ENCODE results near the gene PSMC3.

DNA sequence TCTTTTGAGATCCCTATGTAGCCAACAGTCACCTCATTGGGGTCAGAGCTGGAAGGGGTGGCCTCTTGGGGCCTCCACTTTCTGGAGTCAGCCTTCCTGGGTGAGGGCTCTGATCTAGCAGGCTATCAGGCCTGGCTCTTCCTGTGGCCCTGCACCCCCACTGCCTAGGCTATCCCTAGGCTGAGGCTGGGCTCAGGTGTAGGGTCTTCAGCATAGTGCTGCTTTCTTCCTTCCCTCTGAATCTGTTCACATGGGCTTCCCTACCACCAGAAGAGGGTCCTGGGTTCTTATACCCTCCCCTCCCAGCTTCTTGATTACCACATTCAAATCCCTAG lies 47.4 kb downstream of the PSMC3 start:
- TF ChIP-seq, protein P1, sequence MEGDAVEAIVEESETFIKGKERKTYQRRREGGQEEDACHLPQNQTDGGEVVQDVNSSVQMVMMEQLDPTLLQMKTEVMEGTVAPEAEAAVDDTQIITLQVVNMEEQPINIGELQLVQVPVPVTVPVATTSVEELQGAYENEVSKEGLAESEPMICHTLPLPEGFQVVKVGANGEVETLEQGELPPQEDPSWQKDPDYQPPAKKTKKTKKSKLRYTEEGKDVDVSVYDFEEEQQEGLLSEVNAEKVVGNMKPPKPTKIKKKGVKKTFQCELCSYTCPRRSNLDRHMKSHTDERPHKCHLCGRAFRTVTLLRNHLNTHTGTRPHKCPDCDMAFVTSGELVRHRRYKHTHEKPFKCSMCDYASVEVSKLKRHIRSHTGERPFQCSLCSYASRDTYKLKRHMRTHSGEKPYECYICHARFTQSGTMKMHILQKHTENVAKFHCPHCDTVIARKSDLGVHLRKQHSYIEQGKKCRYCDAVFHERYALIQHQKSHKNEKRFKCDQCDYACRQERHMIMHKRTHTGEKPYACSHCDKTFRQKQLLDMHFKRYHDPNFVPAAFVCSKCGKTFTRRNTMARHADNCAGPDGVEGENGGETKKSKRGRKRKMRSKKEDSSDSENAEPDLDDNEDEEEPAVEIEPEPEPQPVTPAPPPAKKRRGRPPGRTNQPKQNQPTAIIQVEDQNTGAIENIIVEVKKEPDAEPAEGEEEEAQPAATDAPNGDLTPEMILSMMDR (conservative IDR thresholded peaks at IDR 0.05; ENCODE audit: low read depth, low read length) = no peak
- TF ChIP-seq EZH2 (IDR thresholded peaks at IDR 0.05; ENCODE audit: borderline replicate concordance, low read depth, low read length, poor library complexity, severe bottlenecking) = no peak

Measured in A673 (cell line).